ENCODE data around the gene ADGRL2. TPM values are rescaled to one million over a fixed set of nuclear protein-coding genes. Genes with fewer than 3 reads are reported as not detected.

Gene ADGRL2
- total RNA-seq, 2 donors from 2014 or later = 61.6 to 76.4 TPM

GRCh38 chr1:81809808-81810207, 9.1 kb downstream of the ADGRL2 start:
- Mint-ChIP-seq H3K27me3 (ENCODE audit: insufficient read depth) (no peaks in the 10 kb centered on the region), H3K4me3 (no peak overlapping the region)

DNA sequence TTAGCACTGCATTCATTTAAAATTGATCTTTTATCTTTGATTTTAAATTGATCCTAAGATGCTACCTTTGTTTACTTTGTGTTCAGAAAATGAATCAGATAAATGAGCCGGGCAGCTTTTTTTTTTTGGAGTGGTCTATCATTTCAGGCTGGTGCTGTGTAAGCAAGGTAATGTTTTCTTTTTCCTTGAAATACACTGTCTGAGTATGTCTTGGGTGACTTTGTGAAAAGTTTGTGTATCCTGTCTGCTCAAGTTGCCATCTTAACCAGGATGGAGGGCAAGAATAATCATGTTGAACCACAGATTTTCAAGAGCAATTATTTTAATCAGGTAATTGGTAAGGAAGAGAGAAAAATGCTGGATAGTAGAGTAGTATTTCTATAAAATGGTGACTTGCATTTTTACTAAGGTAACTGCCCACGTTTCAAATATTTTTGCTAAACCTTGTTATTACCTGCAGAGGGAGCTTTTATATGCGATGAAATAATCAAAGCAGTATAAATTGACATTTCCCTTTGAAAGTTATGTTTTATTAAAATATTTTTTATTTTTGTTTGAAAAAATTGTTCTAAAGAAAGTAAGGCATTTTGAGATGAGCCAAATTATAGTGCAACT, 11.1 kb downstream of the ADGRL2 start:
- Histone ChIP-seq H3K4me1 (ENCODE audit: control insufficient read depth, insufficient read depth, low read length) (peaks cover 9% of the 10 kb centered on the region), H3K27me3 (ENCODE audit: control insufficient read depth, insufficient read depth, low read length, poor library complexity, severe bottlenecking) (no peaks in the 10 kb centered on the region), H3K4me3 (ENCODE audit: low read length) (no peak overlapping the region), H3K27ac (ENCODE audit: low read depth, low read length) (no peak overlapping the region), H3K9me3 (ENCODE audit: control insufficient read depth, low read length) (no peaks in the 10 kb centered on the region), H3K9ac (ENCODE audit: extremely low read depth, low read length, poor library complexity, severe bottlenecking) (no peak overlapping the region), H3K36me3 (ENCODE audit: control insufficient read depth, insufficient read depth, low read length) (no peaks in the 10 kb centered on the region)
- TF ChIP-seq, protein P1, sequence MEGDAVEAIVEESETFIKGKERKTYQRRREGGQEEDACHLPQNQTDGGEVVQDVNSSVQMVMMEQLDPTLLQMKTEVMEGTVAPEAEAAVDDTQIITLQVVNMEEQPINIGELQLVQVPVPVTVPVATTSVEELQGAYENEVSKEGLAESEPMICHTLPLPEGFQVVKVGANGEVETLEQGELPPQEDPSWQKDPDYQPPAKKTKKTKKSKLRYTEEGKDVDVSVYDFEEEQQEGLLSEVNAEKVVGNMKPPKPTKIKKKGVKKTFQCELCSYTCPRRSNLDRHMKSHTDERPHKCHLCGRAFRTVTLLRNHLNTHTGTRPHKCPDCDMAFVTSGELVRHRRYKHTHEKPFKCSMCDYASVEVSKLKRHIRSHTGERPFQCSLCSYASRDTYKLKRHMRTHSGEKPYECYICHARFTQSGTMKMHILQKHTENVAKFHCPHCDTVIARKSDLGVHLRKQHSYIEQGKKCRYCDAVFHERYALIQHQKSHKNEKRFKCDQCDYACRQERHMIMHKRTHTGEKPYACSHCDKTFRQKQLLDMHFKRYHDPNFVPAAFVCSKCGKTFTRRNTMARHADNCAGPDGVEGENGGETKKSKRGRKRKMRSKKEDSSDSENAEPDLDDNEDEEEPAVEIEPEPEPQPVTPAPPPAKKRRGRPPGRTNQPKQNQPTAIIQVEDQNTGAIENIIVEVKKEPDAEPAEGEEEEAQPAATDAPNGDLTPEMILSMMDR (conservative IDR thresholded peaks at IDR 0.05) = peak; percentile 59
- H3K36me3 Mint-ChIP-seq (ENCODE audit: low read depth) = no peaks in the 10 kb centered on the region
- H3K27me3 Mint-ChIP-seq (ENCODE audit: insufficient read depth) = no peaks in the 10 kb centered on the region
- peak overlapping the region; percentile 31 for H3K27ac Mint-ChIP-seq
- peaks cover 38% of the 10 kb centered on the region for H3K4me1 Mint-ChIP-seq
- H3K4me3 Mint-ChIP-seq = no peak overlapping the region
- no peak for DNase-seq
- H3K9me3 Mint-ChIP-seq = no peaks in the 10 kb centered on the region
- 76 to 86% methylated on average over 2 to 3 of the region's 3 CpGs for WGBS, 2 experiments (ENCODE audit: insufficient coverage in 1 of 2, insufficient read length in 1 of 2)

More at GRCh38 chr1:81809808-81810207, 9.1 kb downstream of the ADGRL2 start:
- peaks cover 53% of the 10 kb centered on the region for H3K4me1 Mint-ChIP-seq
- Histone ChIP-seq H3K9ac (ENCODE audit: extremely low read depth, low read length, poor library complexity, severe bottlenecking) (no peak overlapping the region), H3K9me3 (ENCODE audit: control insufficient read depth, low read length) (no peaks in the 10 kb centered on the region), H3K4me1 (ENCODE audit: control insufficient read depth, insufficient read depth, low read length) (peaks cover 9% of the 10 kb centered on the region), H3K4me3 (ENCODE audit: low read length) (no peak overlapping the region), H3K36me3 (ENCODE audit: control insufficient read depth, insufficient read depth, low read length) (no peaks in the 10 kb centered on the region), H3K27me3 (ENCODE audit: control insufficient read depth, insufficient read depth, low read length, poor library complexity, severe bottlenecking) (no peaks in the 10 kb centered on the region), H3K27ac (ENCODE audit: low read depth, low read length) (no peak overlapping the region)
- H3K36me3 Mint-ChIP-seq (ENCODE audit: low read depth) = no peaks in the 10 kb centered on the region
- TF ChIP-seq, protein P1 (conservative IDR thresholded peaks at IDR 0.05) = no peak
- no peak overlapping the region for H3K27ac Mint-ChIP-seq
- no peak for DNase-seq
- H3K9me3 Mint-ChIP-seq = no peaks in the 10 kb centered on the region
- no CpG with 5 or more reads among the region's 1 CpG for WGBS, 2 experiments (ENCODE audit: insufficient coverage in 1 of 2, insufficient read length in 1 of 2)

- H3K27ac Mint-ChIP-seq = no peak overlapping the region
- Histone ChIP-seq H3K27me3 (ENCODE audit: control insufficient read depth, insufficient read depth, low read length, poor library complexity, severe bottlenecking) (no peaks in the 10 kb centered on the region), H3K27ac (ENCODE audit: low read depth, low read length) (no peak overlapping the region), H3K4me1 (ENCODE audit: control insufficient read depth, insufficient read depth, low read length) (peaks cover 9% of the 10 kb centered on the region), H3K9ac (ENCODE audit: extremely low read depth, low read length, poor library complexity, severe bottlenecking) (no peak overlapping the region), H3K36me3 (ENCODE audit: control insufficient read depth, insufficient read depth, low read length) (no peaks in the 10 kb centered on the region), H3K4me3 (ENCODE audit: low read length) (no peak overlapping the region), H3K9me3 (ENCODE audit: control insufficient read depth, low read length) (no peaks in the 10 kb centered on the region)
- DNase-seq = no peak
- peaks cover 38% of the 10 kb centered on the region for H3K4me1 Mint-ChIP-seq
- TF ChIP-seq, protein P1 (conservative IDR thresholded peaks at IDR 0.05) = no peak
- no peak overlapping the region for H3K4me3 Mint-ChIP-seq
- no peaks in the 10 kb centered on the region for H3K9me3 Mint-ChIP-seq
- no peaks in the 10 kb centered on the region for H3K36me3 Mint-ChIP-seq (ENCODE audit: low read depth)
- WGBS, 2 experiments (ENCODE audit: insufficient coverage in 1 of 2, insufficient read length in 1 of 2) = 87 to 93% methylated on average over 3 to 4 of the region's 4 CpGs
- no peaks in the 10 kb centered on the region for H3K27me3 Mint-ChIP-seq (ENCODE audit: insufficient read depth)
Observed at GRCh38 chr1:81812712-81813111, 12.0 kb downstream of the ADGRL2 start.
